ENCODE results near the gene MAP4K4.

DNA sequence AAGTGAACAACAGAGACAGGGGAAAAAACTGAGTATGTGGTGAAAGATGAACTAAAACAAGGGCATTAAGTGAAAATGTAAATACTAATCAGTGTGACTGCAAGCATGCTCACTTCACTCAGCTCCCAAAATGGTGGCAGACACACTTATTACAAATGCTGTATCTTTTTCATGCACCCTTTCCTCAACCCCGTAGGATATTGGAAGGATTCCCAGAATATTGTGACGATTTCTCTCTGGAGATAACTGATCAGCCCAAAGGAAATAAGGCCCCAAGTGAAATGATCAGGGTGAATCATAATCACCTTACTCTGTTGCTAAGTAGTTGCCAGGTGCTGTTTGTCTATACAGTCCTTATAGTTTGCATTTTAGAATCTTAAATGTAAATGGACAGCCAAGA lies 155.3 kb downstream of the MAP4K4 start:
- TF ChIP-seq, protein P1, sequence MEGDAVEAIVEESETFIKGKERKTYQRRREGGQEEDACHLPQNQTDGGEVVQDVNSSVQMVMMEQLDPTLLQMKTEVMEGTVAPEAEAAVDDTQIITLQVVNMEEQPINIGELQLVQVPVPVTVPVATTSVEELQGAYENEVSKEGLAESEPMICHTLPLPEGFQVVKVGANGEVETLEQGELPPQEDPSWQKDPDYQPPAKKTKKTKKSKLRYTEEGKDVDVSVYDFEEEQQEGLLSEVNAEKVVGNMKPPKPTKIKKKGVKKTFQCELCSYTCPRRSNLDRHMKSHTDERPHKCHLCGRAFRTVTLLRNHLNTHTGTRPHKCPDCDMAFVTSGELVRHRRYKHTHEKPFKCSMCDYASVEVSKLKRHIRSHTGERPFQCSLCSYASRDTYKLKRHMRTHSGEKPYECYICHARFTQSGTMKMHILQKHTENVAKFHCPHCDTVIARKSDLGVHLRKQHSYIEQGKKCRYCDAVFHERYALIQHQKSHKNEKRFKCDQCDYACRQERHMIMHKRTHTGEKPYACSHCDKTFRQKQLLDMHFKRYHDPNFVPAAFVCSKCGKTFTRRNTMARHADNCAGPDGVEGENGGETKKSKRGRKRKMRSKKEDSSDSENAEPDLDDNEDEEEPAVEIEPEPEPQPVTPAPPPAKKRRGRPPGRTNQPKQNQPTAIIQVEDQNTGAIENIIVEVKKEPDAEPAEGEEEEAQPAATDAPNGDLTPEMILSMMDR (IDR thresholded peaks at IDR 0.05 in 4 of 5, conservative IDR thresholded peaks at IDR 0.05 in 1 of 5): no peak
- no peak for TF ChIP-seq POLR2A (IDR thresholded peaks at IDR 0.05)
